K562 (cell line): Measurements from ENCODE around the gene FES. TPM values are rescaled to one million over a fixed set of nuclear protein-coding genes. Genes with fewer than 3 reads are reported as not detected.

Experiments
- DMBX1 ChIP-seq: fragments of 250-450 bp; sonication (Bioruptor Pico); IDR thresholded peaks from 2 replicates; pipeline ENCODE4 v1.8.0; 2022; ENCODE audit warnings: inconsistent platforms, mild to moderate bottlenecking, moderate library complexity, borderline replicate concordance
- EHMT2 ChIP-seq: fragments of 450-650 bp; IDR thresholded peaks from 2 replicates; pipeline ENCODE4 v1.6.1; 2018; ENCODE audit warnings: antibody characterized with exemption
- KLF10 ChIP-seq: fragments of 250-450 bp; sonication (Bioruptor Pico); IDR thresholded peaks from 2 replicates; pipeline ENCODE4 v1.6.1; 2021; ENCODE audit warnings: matching md5 sums
- NFIC ChIP-seq: fragments of 450-650 bp; IDR thresholded peaks from 2 replicates; pipeline ENCODE4 v1.6.1; 2017; ENCODE audit warnings: mild to moderate bottlenecking, inconsistent platforms
- NR2C1 ChIP-seq, 2 experiments: fragments of 450-650 bp; IDR thresholded peaks; 2 replicates each; pipeline ENCODE4 v1.6.1; 2017; ENCODE audit warnings: mild to moderate bottlenecking in 2 of 2, antibody characterized with exemption in 1 of 2, inconsistent platforms in 1 of 2, missing compliant biosample characterization in 1 of 2, missing genetic modification characterization in 1 of 2
- RUNX1 ChIP-seq: sonication (generic); IDR thresholded peaks from 2 replicates; pipeline ENCODE4 v1.6.1; 2016; ENCODE audit warnings: antibody characterized with exemption, low read depth
- SRSF7 ChIP-seq: fragments of 200-400 bp; formaldehyde crosslinking; optimal IDR thresholded peaks from 2 replicates; pipeline ENCODE3; 2017; ENCODE audit warnings: mild to moderate bottlenecking, low read depth, low read length
- TOE1 ChIP-seq, 2 experiments: fragments of 450-650 bp in 1 of 2; sonication (generic) in 1 of 2; formaldehyde crosslinking in 1 of 2; IDR thresholded peaks; 2 replicates each; pipeline versions ENCODE4 v1.7.1 to v1.8.0; 2016 to 2022; ENCODE audit warnings: borderline replicate concordance in 2 of 2, mild to moderate bottlenecking in 2 of 2, antibody characterized with exemption in 1 of 2, inconsistent platforms in 1 of 2, low read depth in 1 of 2, missing genetic modification reagents in 1 of 2, moderate library complexity in 1 of 2
- ZNF263 ChIP-seq: sonication (generic); formaldehyde crosslinking; IDR thresholded peaks from 2 replicates; pipeline ENCODE4 v1.8.0; 2022; ENCODE audit warnings: mild to moderate bottlenecking, missing genetic modification reagents, borderline replicate concordance
- ZNF41 ChIP-seq: fragments of 250-450 bp; sonication (Bioruptor Pico); conservative IDR thresholded peaks from 2 replicates; pipeline ENCODE4 v1.4.0; 2020; ENCODE audit warnings: mild to moderate bottlenecking
- polyA plus RNA-seq, 8 experiments: library from polyadenylated mRNA; depleted of rRNA in 4 of 8; stranded (reverse) in 5 of 8; unstranded in 3 of 8; fragments of >200 nt; fragmentation: Nextera tagmentation in 2 of 8; fragmentation: Illumina TruSeq in 1 of 8; extraction: Ambion mirVana in 2 of 8; extraction: Trizol in 1 of 8; gene quantifications; 2 replicates each; pipeline versions ENCODE4 v1.2.1 to v1.2.3, GENCODE V29; 2011 to 2014; ENCODE audit warnings: inconsistent platforms in 1 of 8, missing spikeins in 1 of 8
- total RNA-seq, 7 experiments: library from RNA; depleted of rRNA in 6 of 7; stranded (reverse); fragments of >200 nt in 6 of 7; fragmentation: Illumina TruSeq in 2 of 7; extraction: Trizol in 2 of 7; gene quantifications; 2 replicates each; pipeline versions ENCODE4 v1.2.1 to v1.2.3, GENCODE V29; 2011 to 2021; ENCODE audit warnings: low replicate concordance in 1 of 7
- TF ChIP-seq, protein P1 (sequence below): fragments of 150-350 bp; conservative IDR thresholded peaks from 2 replicates; pipeline ENCODE4 v1.6.1; 2014; ENCODE audit warnings: low read length
- TF ChIP-seq, protein P2 (sequence below): fragments of 250-450 bp; sonication (Bioruptor Pico); IDR thresholded peaks from 2 replicates; pipeline ENCODE4 v1.5.0; 2022; ENCODE audit warnings: mild to moderate bottlenecking
- TF ChIP-seq, protein P3 (sequence below): fragments of 450-650 bp; formaldehyde crosslinking; IDR thresholded peaks from 2 replicates; pipeline ENCODE4 v1.4.0; 2022; ENCODE audit warnings: mild to moderate bottlenecking, moderate library complexity
- TF ChIP-seq, protein P4 (sequence below): fragments of 450-650 bp; formaldehyde crosslinking; IDR thresholded peaks from 2 replicates; pipeline ENCODE4 v1.4.0; 2020; ENCODE audit warnings: mild to moderate bottlenecking, moderate library complexity

Gene FES
- total and polyA plus RNA-seq, 9 of the 15 experiments (the other 6 are each of a cell fraction or from before 2014, with no cell fraction given), result 0.38 to 2.6 (median 0.82) TPM

DNA sequence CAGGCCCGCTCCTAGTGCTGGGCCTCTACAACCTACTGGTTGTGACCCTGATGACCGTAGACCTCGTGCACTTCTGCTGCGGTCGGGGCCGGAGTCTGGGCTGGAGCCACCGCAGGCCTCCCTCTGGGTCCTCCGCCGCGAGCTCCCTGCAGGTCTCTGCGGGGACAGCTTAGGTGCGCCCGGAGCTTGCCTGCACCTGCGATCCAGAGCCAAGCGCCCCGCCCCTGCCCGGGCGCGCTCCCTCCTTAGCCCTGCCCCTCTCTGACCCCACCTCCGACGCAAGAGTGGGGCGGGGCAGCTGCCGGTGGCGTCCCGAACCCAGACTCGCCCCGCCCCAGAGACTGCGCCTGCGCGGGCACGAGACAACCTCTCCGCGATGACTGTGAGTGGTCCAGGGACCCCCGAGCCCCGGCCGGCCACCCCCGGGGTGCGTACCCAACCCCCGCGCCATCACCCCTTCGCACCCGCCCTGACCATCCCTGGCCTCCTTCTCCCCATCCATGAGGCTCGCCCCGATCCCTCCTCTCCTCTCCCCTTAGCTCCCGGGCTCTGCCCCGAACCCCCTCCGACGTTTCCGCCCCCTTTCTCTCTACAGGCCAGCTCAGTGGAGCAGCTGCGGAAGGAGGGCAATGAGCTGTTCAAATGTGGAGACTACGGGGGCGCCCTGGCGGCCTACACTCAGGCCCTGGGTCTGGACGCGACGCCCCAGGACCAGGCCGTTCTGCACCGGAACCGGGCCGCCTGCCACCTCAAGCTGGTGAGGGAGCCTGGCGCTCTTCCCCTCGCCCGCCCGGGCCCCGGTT lies 50.8 kb downstream of the FES start, which contains the start of gene UNC45A (continued):
- TF ChIP-seq TOE1 (IDR thresholded peaks at IDR 0.05; ENCODE audit: borderline replicate concordance), result 0 out of 2 replicates have a peak, but pooled peaks have one; percentile 30
- no peak; the same call in 1 of the 2 replicates for TF ChIP-seq TOE1 (CRISPR knock-in tag; IDR thresholded peaks at IDR 0.05; ENCODE audit: borderline replicate concordance, low read depth)
- TF ChIP-seq DMBX1 (CRISPR knock-in tag), result no peak
- TF ChIP-seq, protein P1, sequence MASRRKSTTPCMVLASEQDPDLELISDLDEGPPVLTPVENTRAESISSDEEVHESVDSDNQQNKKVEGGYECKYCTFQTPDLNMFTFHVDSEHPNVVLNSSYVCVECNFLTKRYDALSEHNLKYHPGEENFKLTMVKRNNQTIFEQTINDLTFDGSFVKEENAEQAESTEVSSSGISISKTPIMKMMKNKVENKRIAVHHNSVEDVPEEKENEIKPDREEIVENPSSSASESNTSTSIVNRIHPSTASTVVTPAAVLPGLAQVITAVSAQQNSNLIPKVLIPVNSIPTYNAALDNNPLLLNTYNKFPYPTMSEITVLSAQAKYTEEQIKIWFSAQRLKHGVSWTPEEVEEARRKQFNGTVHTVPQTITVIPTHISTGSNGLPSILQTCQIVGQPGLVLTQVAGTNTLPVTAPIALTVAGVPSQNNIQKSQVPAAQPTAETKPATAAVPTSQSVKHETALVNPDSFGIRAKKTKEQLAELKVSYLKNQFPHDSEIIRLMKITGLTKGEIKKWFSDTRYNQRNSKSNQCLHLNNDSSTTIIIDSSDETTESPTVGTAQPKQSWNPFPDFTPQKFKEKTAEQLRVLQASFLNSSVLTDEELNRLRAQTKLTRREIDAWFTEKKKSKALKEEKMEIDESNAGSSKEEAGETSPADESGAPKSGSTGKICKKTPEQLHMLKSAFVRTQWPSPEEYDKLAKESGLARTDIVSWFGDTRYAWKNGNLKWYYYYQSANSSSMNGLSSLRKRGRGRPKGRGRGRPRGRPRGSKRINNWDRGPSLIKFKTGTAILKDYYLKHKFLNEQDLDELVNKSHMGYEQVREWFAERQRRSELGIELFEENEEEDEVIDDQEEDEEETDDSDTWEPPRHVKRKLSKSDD, result no peak
- TF ChIP-seq NFIC, result 0 out of 2 replicates have a peak, but pooled peaks have one; percentile 10
- no peak for TF ChIP-seq SRSF7
- TF ChIP-seq ZNF263, result peak; percentile 43; the same call in 1 of the 2 replicates
- TF ChIP-seq, protein P2, sequence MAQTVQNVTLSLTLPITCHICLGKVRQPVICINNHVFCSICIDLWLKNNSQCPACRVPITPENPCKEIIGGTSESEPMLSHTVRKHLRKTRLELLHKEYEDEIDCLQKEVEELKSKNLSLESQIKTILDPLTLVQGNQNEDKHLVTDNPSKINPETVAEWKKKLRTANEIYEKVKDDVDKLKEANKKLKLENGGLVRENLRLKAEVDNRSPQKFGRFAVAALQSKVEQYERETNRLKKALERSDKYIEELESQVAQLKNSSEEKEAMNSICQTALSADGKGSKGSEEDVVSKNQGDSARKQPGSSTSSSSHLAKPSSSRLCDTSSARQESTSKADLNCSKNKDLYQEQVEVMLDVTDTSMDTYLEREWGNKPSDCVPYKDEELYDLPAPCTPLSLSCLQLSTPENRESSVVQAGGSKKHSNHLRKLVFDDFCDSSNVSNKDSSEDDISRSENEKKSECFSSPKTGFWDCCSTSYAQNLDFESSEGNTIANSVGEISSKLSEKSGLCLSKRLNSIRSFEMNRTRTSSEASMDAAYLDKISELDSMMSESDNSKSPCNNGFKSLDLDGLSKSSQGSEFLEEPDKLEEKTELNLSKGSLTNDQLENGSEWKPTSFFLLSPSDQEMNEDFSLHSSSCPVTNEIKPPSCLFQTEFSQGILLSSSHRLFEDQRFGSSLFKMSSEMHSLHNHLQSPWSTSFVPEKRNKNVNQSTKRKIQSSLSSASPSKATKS, result no peak
- no peak for TF ChIP-seq KLF10 (CRISPR knock-in tag)
- TF ChIP-seq, protein P3, sequence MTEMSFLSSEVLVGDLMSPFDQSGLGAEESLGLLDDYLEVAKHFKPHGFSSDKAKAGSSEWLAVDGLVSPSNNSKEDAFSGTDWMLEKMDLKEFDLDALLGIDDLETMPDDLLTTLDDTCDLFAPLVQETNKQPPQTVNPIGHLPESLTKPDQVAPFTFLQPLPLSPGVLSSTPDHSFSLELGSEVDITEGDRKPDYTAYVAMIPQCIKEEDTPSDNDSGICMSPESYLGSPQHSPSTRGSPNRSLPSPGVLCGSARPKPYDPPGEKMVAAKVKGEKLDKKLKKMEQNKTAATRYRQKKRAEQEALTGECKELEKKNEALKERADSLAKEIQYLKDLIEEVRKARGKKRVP (CRISPR knock-in tag), result no peak
- TF ChIP-seq NR2C1 (IDR thresholded peaks at IDR 0.05), result no peak
- TF ChIP-seq NR2C1 (tag; IDR thresholded peaks at IDR 0.05), result no peak
- no peak; the same call in 1 of the 2 replicates for TF ChIP-seq RUNX1
- TF ChIP-seq ZNF41 (CRISPR knock-in tag), result no peak
- TF ChIP-seq EHMT2, result no peak
- TF ChIP-seq, protein P4, sequence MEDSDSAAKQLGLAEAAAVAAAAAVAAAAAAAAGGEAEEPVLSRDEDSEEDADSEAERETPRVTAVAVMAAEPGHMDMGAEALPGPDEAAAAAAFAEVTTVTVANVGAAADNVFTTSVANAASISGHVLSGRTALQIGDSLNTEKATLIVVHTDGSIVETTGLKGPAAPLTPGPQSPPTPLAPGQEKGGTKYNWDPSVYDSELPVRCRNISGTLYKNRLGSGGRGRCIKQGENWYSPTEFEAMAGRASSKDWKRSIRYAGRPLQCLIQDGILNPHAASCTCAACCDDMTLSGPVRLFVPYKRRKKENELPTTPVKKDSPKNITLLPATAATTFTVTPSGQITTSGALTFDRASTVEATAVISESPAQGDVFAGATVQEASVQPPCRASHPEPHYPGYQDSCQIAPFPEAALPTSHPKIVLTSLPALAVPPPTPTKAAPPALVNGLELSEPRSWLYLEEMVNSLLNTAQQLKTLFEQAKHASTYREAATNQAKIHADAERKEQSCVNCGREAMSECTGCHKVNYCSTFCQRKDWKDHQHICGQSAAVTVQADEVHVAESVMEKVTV (CRISPR knock-in tag), result no peak
